ENCODE data around the gene AKR1C2.

- TF ChIP-seq NFIC (IDR thresholded peaks at IDR 0.05) = no peak
- TF ChIP-seq SMC3 (conservative IDR thresholded peaks at IDR 0.05; ENCODE audit: insufficient read depth, low read depth, low read length) = no peak
- TF ChIP-seq ZNF347 (CRISPR knock-in tag; IDR thresholded peaks at IDR 0.05; ENCODE audit: low read depth) = no peak
- TF ChIP-seq, protein P1, sequence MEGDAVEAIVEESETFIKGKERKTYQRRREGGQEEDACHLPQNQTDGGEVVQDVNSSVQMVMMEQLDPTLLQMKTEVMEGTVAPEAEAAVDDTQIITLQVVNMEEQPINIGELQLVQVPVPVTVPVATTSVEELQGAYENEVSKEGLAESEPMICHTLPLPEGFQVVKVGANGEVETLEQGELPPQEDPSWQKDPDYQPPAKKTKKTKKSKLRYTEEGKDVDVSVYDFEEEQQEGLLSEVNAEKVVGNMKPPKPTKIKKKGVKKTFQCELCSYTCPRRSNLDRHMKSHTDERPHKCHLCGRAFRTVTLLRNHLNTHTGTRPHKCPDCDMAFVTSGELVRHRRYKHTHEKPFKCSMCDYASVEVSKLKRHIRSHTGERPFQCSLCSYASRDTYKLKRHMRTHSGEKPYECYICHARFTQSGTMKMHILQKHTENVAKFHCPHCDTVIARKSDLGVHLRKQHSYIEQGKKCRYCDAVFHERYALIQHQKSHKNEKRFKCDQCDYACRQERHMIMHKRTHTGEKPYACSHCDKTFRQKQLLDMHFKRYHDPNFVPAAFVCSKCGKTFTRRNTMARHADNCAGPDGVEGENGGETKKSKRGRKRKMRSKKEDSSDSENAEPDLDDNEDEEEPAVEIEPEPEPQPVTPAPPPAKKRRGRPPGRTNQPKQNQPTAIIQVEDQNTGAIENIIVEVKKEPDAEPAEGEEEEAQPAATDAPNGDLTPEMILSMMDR (IDR thresholded peaks at IDR 0.05 in 2 of 3, conservative IDR thresholded peaks at IDR 0.05 in 1 of 3; ENCODE audit: insufficient read depth in 2 of 3, low read depth in 1 of 3, low read length in 3 of 3) = no peak
- no peak for TF ChIP-seq CBX5 (IDR thresholded peaks at IDR 0.05; ENCODE audit: borderline replicate concordance, low read depth)
- no peak for TF ChIP-seq BHLHE40 (IDR thresholded peaks at IDR 0.05; ENCODE audit: low read length)
- TF ChIP-seq KDM1A (IDR thresholded peaks at IDR 0.05) = no peak
- no peak for TF ChIP-seq MAZ (CRISPR knock-in tag; conservative IDR thresholded peaks at IDR 0.05 in 1 of 2, IDR thresholded peaks at IDR 0.05 in 1 of 2)
- TF ChIP-seq MXI1 (IDR thresholded peaks at IDR 0.05; ENCODE audit: low read depth, low read length) = no peak
These were observed 29.6 kb upstream of the AKR1C2 start for GRCh38 chr10:5033061-5033778.

Data from K562 (cell line).